Smooth muscle cell (in vitro differentiated cells): ENCODE results near the gene TDRD7. TPM values are rescaled to one million over a fixed set of nuclear protein-coding genes. Genes with fewer than 3 reads are reported as not detected.

Source experiments
- DNase-seq: peaks from one replicate; lab custom pipeline; 2025; ENCODE audit not compliant: unreplicated experiment; lab: John Stamatoyannopoulos, UW
- H2AFZ ChIP-seq: fragments of 200-600 bp; sonication (generic); 2 replicates; pipeline ENCODE4 v1.6.0; 2016; ENCODE audit warnings: antibody characterized with exemption, low read depth, mild to moderate bottlenecking
- H3F3A ChIP-seq: fragments of 200-600 bp; sonication (generic); 2 replicates; pipeline ENCODE4 v1.6.0; 2017; ENCODE audit warnings: antibody characterized with exemption, low read depth
- H3K27ac ChIP-seq: fragments of 200-600 bp; sonication (generic); 2 replicates; pipeline ENCODE4 v1.5.1; 2016; ENCODE audit warnings: low read depth, mild to moderate bottlenecking
- H3K27me3 ChIP-seq: fragments of 200-600 bp; sonication (generic); 2 replicates; pipeline ENCODE4 v1.6.1; 2016; ENCODE audit warnings: low read depth, mild to moderate bottlenecking
- H3K36me3 ChIP-seq: fragments of 200-600 bp; sonication (generic); 2 replicates; pipeline ENCODE4 v1.5.1; 2016; ENCODE audit warnings: low read depth
- H3K4me1 ChIP-seq: fragments of 200-600 bp; sonication (generic); 2 replicates; pipeline ENCODE4 v1.5.1; 2016; ENCODE audit warnings: low read depth
- H3K4me2 ChIP-seq: fragments of 200-600 bp; sonication (generic); 2 replicates; pipeline ENCODE4 v1.6.0; 2016; ENCODE audit warnings: mild to moderate bottlenecking
- H3K4me3 ChIP-seq: fragments of 200-600 bp; sonication (generic); 2 replicates; pipeline ENCODE4 v1.5.1; 2016; ENCODE audit warnings: mild to moderate bottlenecking
- H3K79me2 ChIP-seq: fragments of 200-600 bp; sonication (generic); 2 replicates; pipeline ENCODE4 v1.6.0; 2016; ENCODE audit warnings: low read depth, mild to moderate bottlenecking
- H3K9ac ChIP-seq: fragments of 200-600 bp; sonication (generic); 2 replicates; pipeline ENCODE4 v1.6.0; 2016; ENCODE audit warnings: low read depth
- H3K9me3 ChIP-seq: fragments of 200-600 bp; sonication (generic); replicated peaks from 2 replicates; pipeline ENCODE4 v1.5.1; 2016; ENCODE audit warnings: low read depth
- H4K20me1 ChIP-seq: fragments of 200-600 bp; sonication (generic); 2 replicates; pipeline ENCODE4 v1.6.0; 2016; ENCODE audit warnings: low read depth
- WGBS: methylation state at CpG from one replicate; pipeline ENCODE4 v1.1.7; 2016; ENCODE audit warnings: low lambda C conversion rate; 5-methylcytosine and 5-hydroxymethylcytosine counted together
- polyA plus RNA-seq: library from polyadenylated mRNA; unstranded; fragments of >200 nt; fragmentation: Nextera tagmentation; extraction: Ambion mirVana; gene quantifications from 2 replicates; pipeline ENCODE4 v1.2.1, GENCODE V29; 2016
- total RNA-seq: library from RNA; depleted of rRNA; stranded (reverse); fragments of >200 nt; gene quantifications from 2 replicates; pipeline ENCODE4 v1.2.3, GENCODE V29; 2014
- TF ChIP-seq, protein P1 (sequence below): fragments of 200-600 bp; sonication (generic); IDR thresholded peaks from 2 replicates; pipeline ENCODE4 v1.5.1; 2017; ENCODE audit warnings: borderline replicate concordance, mild to moderate bottlenecking, antibody characterized with exemption; ENCODE audit not compliant: insufficient read depth, poor library complexity, severe bottlenecking

The TDRD7 gene
- total and polyA plus RNA-seq, 2 experiments from 2014 or later = 1.5 to 3.4 TPM

GRCh38 chr9:97374811-97375210 is 37.1 kb upstream of the TDRD7 start:
- TF ChIP-seq, protein P1, sequence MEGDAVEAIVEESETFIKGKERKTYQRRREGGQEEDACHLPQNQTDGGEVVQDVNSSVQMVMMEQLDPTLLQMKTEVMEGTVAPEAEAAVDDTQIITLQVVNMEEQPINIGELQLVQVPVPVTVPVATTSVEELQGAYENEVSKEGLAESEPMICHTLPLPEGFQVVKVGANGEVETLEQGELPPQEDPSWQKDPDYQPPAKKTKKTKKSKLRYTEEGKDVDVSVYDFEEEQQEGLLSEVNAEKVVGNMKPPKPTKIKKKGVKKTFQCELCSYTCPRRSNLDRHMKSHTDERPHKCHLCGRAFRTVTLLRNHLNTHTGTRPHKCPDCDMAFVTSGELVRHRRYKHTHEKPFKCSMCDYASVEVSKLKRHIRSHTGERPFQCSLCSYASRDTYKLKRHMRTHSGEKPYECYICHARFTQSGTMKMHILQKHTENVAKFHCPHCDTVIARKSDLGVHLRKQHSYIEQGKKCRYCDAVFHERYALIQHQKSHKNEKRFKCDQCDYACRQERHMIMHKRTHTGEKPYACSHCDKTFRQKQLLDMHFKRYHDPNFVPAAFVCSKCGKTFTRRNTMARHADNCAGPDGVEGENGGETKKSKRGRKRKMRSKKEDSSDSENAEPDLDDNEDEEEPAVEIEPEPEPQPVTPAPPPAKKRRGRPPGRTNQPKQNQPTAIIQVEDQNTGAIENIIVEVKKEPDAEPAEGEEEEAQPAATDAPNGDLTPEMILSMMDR = no peak
- no peaks in the 10 kb centered on the region for H3K36me3 ChIP-seq
- no peak overlapping the region for H3K4me2 ChIP-seq
- no peaks in the 10 kb centered on the region for H3K4me1 ChIP-seq
- no peak overlapping the region for H2AFZ ChIP-seq
- no peak for DNase-seq
- H3K27ac ChIP-seq = no peak overlapping the region
- H4K20me1 ChIP-seq = no peaks in the 10 kb centered on the region
- H3K9ac ChIP-seq = no peak overlapping the region
- H3K4me3 ChIP-seq = no peak overlapping the region
- 93% methylated on average over 2 of the region's 2 CpGs for WGBS
- no peaks in the 10 kb centered on the region for H3K27me3 ChIP-seq
- no peaks in the 10 kb centered on the region for H3F3A ChIP-seq
- no peaks in the 10 kb centered on the region for H3K79me2 ChIP-seq
- H3K9me3 ChIP-seq = no peaks in the 10 kb centered on the region

DNA sequence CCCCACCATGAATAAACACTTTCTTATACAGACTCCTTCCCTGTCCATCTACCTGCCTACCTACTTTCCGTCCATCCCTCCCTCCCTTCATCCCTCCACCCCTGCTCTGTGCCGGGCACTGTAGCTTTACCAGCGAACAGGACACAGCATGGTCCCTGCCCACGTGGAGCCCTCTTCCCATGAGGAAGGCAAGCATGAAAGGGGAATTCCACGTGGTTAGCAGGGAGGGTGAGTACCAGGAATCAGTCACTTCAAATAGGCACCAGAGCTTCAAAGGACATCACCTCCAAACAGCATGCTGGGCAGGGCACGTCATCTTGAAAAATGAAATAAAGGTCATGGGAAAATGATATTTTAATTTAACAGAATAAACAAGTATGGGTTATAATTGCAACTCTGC is 35.0 kb upstream of the TDRD7 start:
- Histone ChIP-seq H3K9ac (no peak overlapping the region), H3K9me3 (no peaks in the 10 kb centered on the region), H3K36me3 (no peaks in the 10 kb centered on the region), H3K4me2 (no peak overlapping the region), H3F3A (no peaks in the 10 kb centered on the region), H3K27ac (no peak overlapping the region), H3K79me2 (no peaks in the 10 kb centered on the region), H2AFZ (no peak overlapping the region), H3K4me1 (no peaks in the 10 kb centered on the region), H3K4me3 (no peak overlapping the region), H3K27me3 (no peaks in the 10 kb centered on the region), H4K20me1 (no peaks in the 10 kb centered on the region)
- WGBS = 85% methylated on average over 6 of the region's 6 CpGs
- DNase-seq = no peak
- TF ChIP-seq, protein P1 = no peak

- TF ChIP-seq, protein P1 = no peak
- no peaks in the 10 kb centered on the region for H4K20me1 ChIP-seq
- H3K79me2 ChIP-seq = no peaks in the 10 kb centered on the region
- H3K27me3 ChIP-seq = no peaks in the 10 kb centered on the region
- DNase-seq = no peak
- no peak overlapping the region for H2AFZ ChIP-seq
- H3K4me3 ChIP-seq = no peak overlapping the region
- 90% methylated on average over 2 of the region's 2 CpGs for WGBS
- no peaks in the 10 kb centered on the region for H3F3A ChIP-seq
- no peaks in the 10 kb centered on the region for H3K9me3 ChIP-seq
- H3K9ac ChIP-seq = no peak overlapping the region
- H3K27ac ChIP-seq = no peak overlapping the region
- H3K36me3 ChIP-seq = no peaks in the 10 kb centered on the region
- H3K4me1 ChIP-seq = no peaks in the 10 kb centered on the region
- H3K4me2 ChIP-seq = no peak overlapping the region
Observed at GRCh38 chr9:97382099-97382718, 29.7 kb upstream of the TDRD7 start.
